ENCODE measurements around the gene TBC1D9.

Gene TBC1D9

DNA sequence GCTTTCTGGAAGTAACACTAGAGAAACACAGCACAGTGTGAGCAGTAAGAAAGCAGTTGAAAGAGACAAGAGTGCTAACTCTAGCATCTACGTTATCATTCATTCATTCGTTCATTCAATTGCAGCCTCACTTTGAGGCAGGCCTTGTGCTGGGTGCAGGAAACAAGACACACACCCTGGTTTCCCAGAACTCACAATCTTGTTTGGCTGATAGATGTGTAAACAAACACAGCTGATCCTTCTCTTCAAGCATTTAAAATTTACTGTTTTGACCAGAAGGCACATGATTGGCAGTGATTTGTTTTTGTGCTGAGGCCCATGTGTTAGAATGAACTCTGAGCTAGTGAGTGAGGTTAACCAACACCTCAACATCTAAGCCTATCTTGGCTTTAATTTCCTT, 20.4 kb upstream of the TBC1D9 start:
- no peak overlapping the region for H3K4me2 ChIP-seq (ENCODE audit: low read depth, low read length)
- H3K9me2 ChIP-seq (replicated peaks; ENCODE audit: insufficient read depth, low read length), result no peaks in the 10 kb centered on the region
- no peak for TF ChIP-seq EZH2phosphoT487 (IDR thresholded peaks at IDR 0.05; ENCODE audit: low read length)
- no peak for TF ChIP-seq EZH2 (optimal IDR thresholded peaks at IDR 0.05; ENCODE audit: low read depth, low read length)
- TF ChIP-seq, protein P1, sequence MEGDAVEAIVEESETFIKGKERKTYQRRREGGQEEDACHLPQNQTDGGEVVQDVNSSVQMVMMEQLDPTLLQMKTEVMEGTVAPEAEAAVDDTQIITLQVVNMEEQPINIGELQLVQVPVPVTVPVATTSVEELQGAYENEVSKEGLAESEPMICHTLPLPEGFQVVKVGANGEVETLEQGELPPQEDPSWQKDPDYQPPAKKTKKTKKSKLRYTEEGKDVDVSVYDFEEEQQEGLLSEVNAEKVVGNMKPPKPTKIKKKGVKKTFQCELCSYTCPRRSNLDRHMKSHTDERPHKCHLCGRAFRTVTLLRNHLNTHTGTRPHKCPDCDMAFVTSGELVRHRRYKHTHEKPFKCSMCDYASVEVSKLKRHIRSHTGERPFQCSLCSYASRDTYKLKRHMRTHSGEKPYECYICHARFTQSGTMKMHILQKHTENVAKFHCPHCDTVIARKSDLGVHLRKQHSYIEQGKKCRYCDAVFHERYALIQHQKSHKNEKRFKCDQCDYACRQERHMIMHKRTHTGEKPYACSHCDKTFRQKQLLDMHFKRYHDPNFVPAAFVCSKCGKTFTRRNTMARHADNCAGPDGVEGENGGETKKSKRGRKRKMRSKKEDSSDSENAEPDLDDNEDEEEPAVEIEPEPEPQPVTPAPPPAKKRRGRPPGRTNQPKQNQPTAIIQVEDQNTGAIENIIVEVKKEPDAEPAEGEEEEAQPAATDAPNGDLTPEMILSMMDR (IDR thresholded peaks at IDR 0.05; ENCODE audit: low read length), result no peak
- H3K4me3 ChIP-seq (ENCODE audit: low read length), result no peak overlapping the region
- no peak for DNase-seq
- H3K9ac ChIP-seq (ENCODE audit: low read length), result no peak overlapping the region
- no peaks in the 10 kb centered on the region for H3K9me3 ChIP-seq (replicated peaks; ENCODE audit: insufficient read depth, low read length)
- H3K27me3 ChIP-seq (replicated peaks; ENCODE audit: insufficient read depth, low read length), result no peaks in the 10 kb centered on the region
- H3K79me2 ChIP-seq (ENCODE audit: low read length), result no peaks in the 10 kb centered on the region
- H3K27ac ChIP-seq (ENCODE audit: low read length), result no peak overlapping the region
- H4K20me1 ChIP-seq (ENCODE audit: insufficient read depth, low read length), result no peaks in the 10 kb centered on the region
- no peak overlapping the region for H2AFZ ChIP-seq (ENCODE audit: low read length)
- H3K4me1 ChIP-seq (ENCODE audit: low read length), result no peaks in the 10 kb centered on the region
- H3F3A ChIP-seq (ENCODE audit: insufficient read depth, low read length), result no peaks in the 10 kb centered on the region
- no peaks in the 10 kb centered on the region for H3K36me3 ChIP-seq (replicated peaks; ENCODE audit: insufficient read depth, low read length)

DNA sequence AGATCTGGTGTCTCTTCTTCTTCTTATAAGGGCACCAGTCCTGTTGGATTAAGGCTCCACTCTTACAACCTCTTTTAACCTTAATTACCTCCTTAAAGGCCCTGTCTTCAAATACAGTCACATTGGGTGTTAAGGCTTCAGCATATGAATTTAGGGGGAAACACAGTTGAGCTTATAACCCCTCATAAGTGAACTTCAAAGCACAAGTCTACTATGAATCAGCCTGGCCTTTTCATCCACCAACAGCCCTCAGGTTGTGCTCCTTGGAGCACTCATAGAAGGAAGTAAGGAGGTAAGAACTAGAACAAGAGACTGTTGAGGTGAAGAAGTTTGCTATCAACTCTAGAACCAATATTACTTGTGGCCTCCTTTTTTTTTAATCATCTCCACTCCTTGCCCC, 18.8 kb upstream of the TBC1D9 start:
- no peak for DNase-seq
- no peak overlapping the region for H3K9ac ChIP-seq (ENCODE audit: low read length)
- no peaks in the 10 kb centered on the region for H3K27me3 ChIP-seq (replicated peaks; ENCODE audit: insufficient read depth, low read length)
- H3K4me1 ChIP-seq (ENCODE audit: low read length), result no peaks in the 10 kb centered on the region
- H3K9me2 ChIP-seq (replicated peaks; ENCODE audit: insufficient read depth, low read length), result no peaks in the 10 kb centered on the region
- H3K36me3 ChIP-seq (replicated peaks; ENCODE audit: insufficient read depth, low read length), result no peaks in the 10 kb centered on the region
- H3F3A ChIP-seq (ENCODE audit: insufficient read depth, low read length), result no peaks in the 10 kb centered on the region
- H3K4me3 ChIP-seq (ENCODE audit: low read length), result no peak overlapping the region
- no peak overlapping the region for H3K27ac ChIP-seq (ENCODE audit: low read length)
- no peaks in the 10 kb centered on the region for H4K20me1 ChIP-seq (ENCODE audit: insufficient read depth, low read length)
- H3K79me2 ChIP-seq (ENCODE audit: low read length), result no peaks in the 10 kb centered on the region
- H2AFZ ChIP-seq (ENCODE audit: low read length), result no peak overlapping the region
- H3K9me3 ChIP-seq (replicated peaks; ENCODE audit: insufficient read depth, low read length), result no peaks in the 10 kb centered on the region
- no peak overlapping the region for H3K4me2 ChIP-seq (ENCODE audit: low read depth, low read length)
- no peak for TF ChIP-seq EZH2 (optimal IDR thresholded peaks at IDR 0.05; ENCODE audit: low read depth, low read length)
- TF ChIP-seq, protein P1 (IDR thresholded peaks at IDR 0.05; ENCODE audit: low read length), result no peak
- TF ChIP-seq EZH2phosphoT487 (IDR thresholded peaks at IDR 0.05; ENCODE audit: low read length), result no peak

DNA sequence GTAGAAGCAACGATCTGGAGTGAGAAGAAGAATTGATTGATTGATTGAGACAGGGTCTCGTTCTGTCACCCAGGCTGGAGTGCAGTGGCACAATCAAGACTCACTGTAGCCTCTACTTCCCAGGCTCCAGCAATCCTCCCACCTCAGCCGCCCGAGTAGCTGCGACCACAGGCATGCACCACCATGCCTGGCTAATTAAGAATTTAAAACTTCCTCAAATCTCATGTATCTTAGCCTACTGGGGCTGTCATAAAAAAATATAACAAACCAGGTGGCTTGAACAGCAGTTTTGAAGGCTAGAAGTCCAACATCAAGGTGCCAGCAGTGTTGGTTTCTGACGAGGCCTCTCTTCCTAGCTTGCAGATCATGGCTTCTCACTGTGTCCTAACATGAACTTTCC, 18.3 kb upstream of the TBC1D9 start:
- no peaks in the 10 kb centered on the region for H3K4me1 ChIP-seq (ENCODE audit: low read length)

More for the DNA sequence above, 18.3 kb upstream of the TBC1D9 start:
- Histone ChIP-seq H3K9me2 (replicated peaks; ENCODE audit: insufficient read depth, low read length) (no peaks in the 10 kb centered on the region), H3K36me3 (replicated peaks; ENCODE audit: insufficient read depth, low read length) (no peaks in the 10 kb centered on the region), H4K20me1 (ENCODE audit: insufficient read depth, low read length) (no peaks in the 10 kb centered on the region), H3K4me2 (ENCODE audit: low read depth, low read length) (no peak overlapping the region), H3K27me3 (replicated peaks; ENCODE audit: insufficient read depth, low read length) (no peaks in the 10 kb centered on the region), H3K9ac (ENCODE audit: low read length) (no peak overlapping the region), H3K27ac (ENCODE audit: low read length) (no peak overlapping the region), H3K79me2 (ENCODE audit: low read length) (no peaks in the 10 kb centered on the region), H2AFZ (ENCODE audit: low read length) (no peak overlapping the region), H3K4me3 (ENCODE audit: low read length) (no peak overlapping the region), H3K9me3 (replicated peaks; ENCODE audit: insufficient read depth, low read length) (no peaks in the 10 kb centered on the region), H3F3A (ENCODE audit: insufficient read depth, low read length) (no peaks in the 10 kb centered on the region)
- no peak for DNase-seq
- TF ChIP-seq EZH2 (optimal IDR thresholded peaks at IDR 0.05; ENCODE audit: low read depth, low read length), result no peak
- TF ChIP-seq EZH2phosphoT487 (IDR thresholded peaks at IDR 0.05; ENCODE audit: low read length), result no peak
- TF ChIP-seq, protein P1 (IDR thresholded peaks at IDR 0.05; ENCODE audit: low read length), result no peak

All from MM.1S (cell line).